SK-N-MC (cell line): ENCODE measurements around the gene PKD2L1.

Experiments used
- DNase-seq: peaks from one replicate; pipeline ENCODE4 v3.0.0-alpha.2; 2011; ENCODE audit warnings: low read depth, low spot score
- H3K27ac ChIP-seq: fragments of 200-600 bp; sonication (generic); 2 replicates; pipeline ENCODE4 v1.5.1; 2016; ENCODE audit warnings: mixed run types
- H3K36me3 ChIP-seq: fragments of 200-600 bp; sonication (generic); 2 replicates; pipeline ENCODE4 v1.6.1; 2017; ENCODE audit warnings: antibody characterized with exemption, low read length, mixed read lengths; ENCODE audit not compliant: insufficient read depth
- H3K4me3 ChIP-seq: fragments of 200-600 bp; sonication (generic); 2 replicates; pipeline ENCODE4 v1.5.1; 2016
- H3K9ac ChIP-seq: fragments of 200-600 bp; sonication (generic); 2 replicates; pipeline ENCODE4 v1.8.0; 2017; ENCODE audit warnings: mixed run types, mixed read lengths; ENCODE audit not compliant: insufficient read length
- H3K9me3 ChIP-seq: fragments of 200-600 bp; sonication (generic); 2 replicates; pipeline ENCODE4 v1.6.1; 2017; ENCODE audit warnings: low read depth, mild to moderate bottlenecking, antibody characterized with exemption, low read length, moderate library complexity, mixed read lengths
- EZH2 ChIP-seq: fragments of 200-600 bp; sonication (generic); IDR thresholded peaks from one replicate; pipeline ENCODE4 v1.6.1; 2017; ENCODE audit warnings: antibody characterized with exemption
- FOXP2 ChIP-seq: optimal IDR thresholded peaks from 2 replicates; pipeline ENCODE3; 2011; ENCODE audit warnings: mild to moderate bottlenecking, moderate library complexity; ENCODE audit not compliant: insufficient read depth; ENCODE audit errors: extremely low read length, control extremely low read depth
- POLR2AphosphoS5 ChIP-seq: IDR thresholded peaks from 2 replicates; pipeline ENCODE4 v1.6.1; 2012; ENCODE audit warnings: mild to moderate bottlenecking, low read depth, low read length, borderline replicate concordance

PKD2L1 gene

DNA sequence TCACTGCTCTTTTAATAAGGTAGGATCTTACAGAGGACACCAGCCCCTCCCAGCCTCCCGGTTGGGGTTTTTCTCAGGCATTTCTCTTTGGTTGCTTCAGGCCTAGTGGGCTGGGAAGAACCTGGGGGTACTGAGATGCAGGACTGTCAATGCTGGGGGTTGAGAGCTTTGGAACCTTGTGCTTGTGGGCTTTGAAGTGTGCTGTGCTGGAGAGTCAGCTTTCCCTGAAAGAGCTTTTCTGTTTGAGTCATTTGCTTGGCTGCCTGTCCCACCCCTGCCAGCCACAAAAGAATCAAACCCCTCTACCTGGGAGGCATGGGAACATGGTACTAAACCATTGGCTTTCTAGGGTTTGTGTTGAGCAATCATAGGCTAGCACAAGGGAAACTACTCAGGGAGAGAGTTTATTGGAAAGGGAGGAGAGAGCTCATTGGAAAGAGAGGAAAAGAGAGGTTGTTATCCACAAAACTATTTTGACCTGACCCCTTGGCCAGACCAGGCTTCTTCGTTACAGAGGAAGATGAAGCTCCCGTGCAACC, 18.4 kb upstream of the PKD2L1 start:
- Histone ChIP-seq H3K4me3 (peak overlapping the region; percentile 84), H3K9me3 (no peaks in the 10 kb centered on the region), H3K9ac (peak overlapping the region; percentile 87), H3K27ac (no peak overlapping the region), H3K36me3 (peaks cover 55% of the 10 kb centered on the region)
- TF ChIP-seq FOXP2, result no peak
- no peak for TF ChIP-seq EZH2
- TF ChIP-seq POLR2AphosphoS5, result no peak
- DNase-seq, result no peak

DNA sequence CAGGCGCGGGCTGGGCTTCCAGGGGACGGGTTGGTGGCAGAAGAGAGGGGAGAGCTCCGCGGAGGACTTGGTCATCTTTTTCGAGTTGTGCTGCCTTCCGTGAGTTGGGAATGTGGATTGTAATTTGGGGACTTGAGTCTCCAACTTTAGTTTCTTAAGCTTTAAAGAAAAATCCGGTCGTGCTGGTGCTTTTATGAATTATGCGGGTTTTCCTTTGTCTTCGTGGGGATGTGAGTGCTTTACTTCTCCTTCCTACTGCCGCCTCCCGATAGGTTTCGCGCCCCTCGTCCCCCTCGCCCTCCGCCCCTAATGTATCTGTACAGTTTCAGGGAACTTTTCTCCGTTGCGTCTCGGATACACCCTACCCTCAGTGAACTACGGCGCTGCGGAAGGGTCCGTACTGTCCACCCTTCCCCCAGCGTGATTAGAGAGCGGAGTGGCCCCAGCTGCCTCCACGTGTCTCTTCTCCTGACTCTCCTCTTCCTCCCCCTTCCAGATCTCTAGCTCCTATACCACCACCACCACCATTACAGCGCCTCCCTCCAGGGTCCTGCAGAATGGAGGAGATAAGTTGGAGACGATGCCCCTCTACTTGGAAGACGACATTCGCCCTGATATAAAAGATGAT, 17.7 kb upstream of the PKD2L1 start:
- TF ChIP-seq EZH2 (no peak), FOXP2 (no peak), POLR2AphosphoS5 (no peak)

DNA sequence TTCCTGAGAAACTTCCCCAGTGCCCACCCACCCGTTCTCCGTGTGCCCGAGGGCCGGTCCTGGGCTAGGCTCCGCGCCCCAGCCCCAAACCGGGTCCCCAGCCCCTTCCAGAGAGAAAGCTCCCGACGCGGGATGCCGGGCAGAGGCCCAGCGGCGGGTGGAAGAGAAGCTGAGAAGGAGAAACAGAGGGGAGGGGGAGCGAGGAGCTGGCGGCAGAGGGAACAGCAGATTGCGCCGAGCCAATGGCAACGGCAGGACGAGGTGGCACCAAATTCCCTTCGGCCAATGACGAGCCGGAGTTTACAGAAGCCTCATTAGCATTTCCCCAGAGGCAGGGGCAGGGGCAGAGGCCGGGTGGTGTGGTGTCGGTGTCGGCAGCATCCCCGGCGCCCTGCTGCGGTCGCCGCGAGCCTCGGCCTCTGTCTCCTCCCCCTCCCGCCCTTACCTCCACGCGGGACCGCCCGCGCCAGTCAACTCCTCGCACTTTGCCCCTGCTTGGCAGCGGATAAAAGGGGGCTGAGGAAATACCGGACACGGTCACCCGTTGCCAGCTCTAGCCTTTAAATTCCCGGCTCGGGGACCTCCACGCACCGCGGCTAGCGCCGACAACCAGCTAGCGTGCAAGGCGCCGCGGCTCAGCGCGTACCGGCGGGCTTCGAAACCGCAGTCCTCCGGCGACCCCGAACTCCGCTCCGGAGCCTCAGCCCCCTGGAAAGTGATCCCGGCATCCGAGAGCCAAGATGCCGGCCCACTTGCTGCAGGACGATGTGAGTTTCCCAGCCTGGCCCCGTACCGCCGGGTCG, 16.9 kb upstream of the PKD2L1 start, which contains the start of gene SCD:
SCD (plus strand) TSS at position 469 of the 803 bp plus-strand sequence; CDS start at position 741, 272 bp downstream.
- Histone ChIP-seq H3K9ac (peak within 1 kb of the TSS; percentile 87), H3K36me3 (peaks cover 43% of the 10 kb centered on the region), H3K27ac (peak within 1 kb of the TSS; percentile 79), H3K9me3 (no peaks in the 10 kb centered on the region), H3K4me3 (peak within 1 kb of the TSS; percentile 84)
- peak; percentile 40 for DNase-seq
- TF ChIP-seq POLR2AphosphoS5 (peak; percentile 64; the same call in 1 of the 2 replicates), FOXP2 (no peak)

More for the DNA sequence above, 17.7 kb upstream of the PKD2L1 start:
- H3K27ac ChIP-seq, result peak overlapping the region; percentile 67
- no peaks in the 10 kb centered on the region for H3K9me3 ChIP-seq
- DNase-seq, result no peak
- peak overlapping the region; percentile 84 for H3K4me3 ChIP-seq
- H3K36me3 ChIP-seq, result peaks cover 50% of the 10 kb centered on the region
- peak overlapping the region; percentile 87 for H3K9ac ChIP-seq

GRCh38 chr10:100346351-100346764, 16.3 kb upstream of the PKD2L1 start:
- no peak for DNase-seq
- H3K27ac ChIP-seq, result peak overlapping the region; percentile 79
- TF ChIP-seq FOXP2 (no peak), POLR2AphosphoS5 (peak; percentile 64; the same call in 1 of the 2 replicates)
- H3K4me3 ChIP-seq, result peak overlapping the region; percentile 84
- H3K9ac ChIP-seq, result peak overlapping the region; percentile 68
- H3K36me3 ChIP-seq, result peaks cover 37% of the 10 kb centered on the region
- H3K9me3 ChIP-seq, result no peaks in the 10 kb centered on the region

DNA sequence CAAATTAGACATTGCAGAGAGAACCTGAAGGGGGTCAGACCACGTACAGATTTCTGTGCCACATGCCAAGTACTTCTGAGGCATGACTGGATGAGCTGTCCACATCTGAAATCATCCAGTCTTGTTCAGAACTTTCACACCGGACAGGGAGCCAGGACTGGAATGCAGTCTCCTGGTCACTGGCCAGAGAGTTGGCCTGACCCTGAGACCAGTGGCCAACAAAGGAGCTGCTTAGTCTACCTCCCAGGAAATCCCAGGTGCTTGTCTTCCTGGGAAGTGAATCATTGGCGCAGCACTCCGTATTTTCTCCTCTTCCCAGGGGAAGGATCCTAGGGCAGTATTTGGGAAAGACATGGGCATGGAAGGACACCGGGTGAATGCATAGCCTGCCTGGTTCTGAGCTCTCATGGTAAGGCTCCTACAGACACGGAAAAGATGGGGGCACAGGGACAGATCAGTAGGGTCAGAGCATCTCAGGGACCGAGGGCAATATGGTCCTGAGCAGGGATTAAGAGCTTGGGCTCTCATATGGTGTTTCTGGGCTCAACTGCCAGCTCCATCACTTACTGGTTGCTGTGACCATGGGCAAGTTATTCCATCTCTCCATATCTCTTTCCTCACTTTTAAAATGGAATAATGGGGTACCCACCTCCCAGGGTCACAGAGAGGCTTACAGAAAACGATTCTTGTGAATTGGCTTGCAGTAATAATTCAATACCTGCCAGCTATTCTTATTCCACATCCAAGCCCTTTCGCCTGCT, 15.7 kb upstream of the PKD2L1 start:
- Histone ChIP-seq H3K9ac (peak overlapping the region; percentile 68), H3K36me3 (peaks cover 31% of the 10 kb centered on the region), H3K4me3 (peak overlapping the region; percentile 84), H3K9me3 (no peaks in the 10 kb centered on the region), H3K27ac (peak overlapping the region; percentile 79)
- no peak for DNase-seq
- TF ChIP-seq POLR2AphosphoS5 (no peak), FOXP2 (no peak), EZH2 (no peak)

DNA sequence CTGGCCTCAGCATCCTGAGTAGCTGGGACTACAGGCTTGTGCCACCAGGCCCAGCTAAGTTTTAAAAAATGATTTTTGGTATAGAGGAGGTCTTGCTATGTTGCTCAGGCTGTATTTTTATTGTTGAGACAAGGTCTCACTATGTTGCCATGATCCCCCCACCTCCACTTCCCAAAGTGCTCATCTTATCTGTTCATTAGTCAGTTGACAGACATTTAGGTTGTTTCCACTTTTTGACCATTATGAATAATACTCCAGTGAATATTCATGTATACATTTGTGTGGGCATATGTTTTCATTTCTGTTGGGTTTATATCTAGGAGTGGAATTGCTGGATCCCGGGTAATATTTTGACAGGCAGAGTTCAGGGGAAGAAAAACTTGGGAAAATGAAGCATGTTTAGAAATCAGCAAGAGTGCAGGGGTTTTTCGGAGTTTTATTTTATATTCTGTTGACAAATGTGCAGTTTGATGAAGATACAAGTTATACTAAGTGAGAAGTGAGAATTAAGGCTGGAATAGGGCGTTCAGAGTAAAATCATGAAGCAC, 14.3 kb upstream of the PKD2L1 start:
- TF ChIP-seq FOXP2 (no peak), EZH2 (no peak), POLR2AphosphoS5 (no peak)
- no peak overlapping the region for H3K27ac ChIP-seq

GRCh38 chr10:100342627-100342972, 12.6 kb upstream of the PKD2L1 start:
- no peaks in the 10 kb centered on the region for H3K9me3 ChIP-seq
- no peak overlapping the region for H3K4me3 ChIP-seq
- no peak overlapping the region for H3K9ac ChIP-seq
- no peak for DNase-seq
- H3K36me3 ChIP-seq, result no peaks in the 10 kb centered on the region; the same call in 1 of the 2 replicates
- TF ChIP-seq EZH2 (no peak), POLR2AphosphoS5 (no peak), FOXP2 (no peak)
- no peak overlapping the region for H3K27ac ChIP-seq

More for the DNA sequence above, 14.3 kb upstream of the PKD2L1 start:
- Histone ChIP-seq H3K9ac (no peak overlapping the region), H3K36me3 (peaks cover 17% of the 10 kb centered on the region), H3K9me3 (no peaks in the 10 kb centered on the region), H3K4me3 (no peak overlapping the region)
- no peak for DNase-seq
